Neural progenitor cell (in vitro differentiated cells): ENCODE measurements around the gene CFAP97D1. TPM values are rescaled to one million over a fixed set of nuclear protein-coding genes. Genes with fewer than 3 reads are reported as not detected.

ENCODE experiments used
- DNase-seq: peaks from one replicate; pipeline ENCODE4 v3.0.0-alpha.2; 2016; ENCODE audit warnings: low spot score
- H2AFZ ChIP-seq: fragments of 200-600 bp; sonication (generic); replicated peaks from 2 replicates; pipeline ENCODE4 v1.6.1; 2016; ENCODE audit warnings: antibody characterized with exemption
- H3F3A ChIP-seq: fragments of 200-600 bp; sonication (generic); 2 replicates; pipeline ENCODE4 v1.6.1; 2016; ENCODE audit warnings: antibody characterized with exemption, low read depth
- H3K27ac ChIP-seq: fragments of 200-600 bp; sonication (generic); 2 replicates; pipeline ENCODE4 v1.5.1; 2016; ENCODE audit warnings: mild to moderate bottlenecking
- H3K27me3 ChIP-seq: fragments of 200-600 bp; sonication (generic); 2 replicates; pipeline ENCODE4 v1.6.1; 2016; ENCODE audit warnings: mild to moderate bottlenecking, moderate library complexity
- H3K36me3 ChIP-seq: fragments of 200-600 bp; sonication (generic); 2 replicates; pipeline ENCODE4 v1.5.1; 2016
- H3K4me1 ChIP-seq: fragments of 200-600 bp; sonication (generic); 2 replicates; pipeline ENCODE4 v1.6.1; 2016; ENCODE audit warnings: mixed run types
- H3K4me2 ChIP-seq: fragments of 200-600 bp; sonication (generic); 2 replicates; pipeline ENCODE4 v1.6.1; 2016
- H3K4me3 ChIP-seq: fragments of 200-600 bp; sonication (generic); 2 replicates; pipeline ENCODE4 v1.5.1; 2016
- H3K79me2 ChIP-seq: fragments of 200-600 bp; sonication (generic); 2 replicates; pipeline ENCODE4 v1.6.1; 2016; ENCODE audit warnings: low read depth
- H3K9ac ChIP-seq: fragments of 200-600 bp; sonication (generic); 2 replicates; pipeline ENCODE4 v1.6.1; 2016
- H3K9me3 ChIP-seq: fragments of 200-600 bp; sonication (generic); 2 replicates; pipeline ENCODE4 v1.5.1; 2016; ENCODE audit warnings: low read depth
- H4K20me1 ChIP-seq: fragments of 200-600 bp; sonication (generic); 2 replicates; pipeline ENCODE4 v1.6.1; 2016; ENCODE audit warnings: low read depth
- H3K27ac Mint-ChIP-seq: 3 replicates; pipeline ENCODE4 v1.8.0; 2021; ENCODE audit warnings: mixed read lengths
- H3K27me3 Mint-ChIP-seq: 2 replicates; pipeline ENCODE4 v1.8.0; 2022; ENCODE audit warnings: low read depth, mild to moderate bottlenecking, inconsistent platforms, moderate library complexity, mixed read lengths; ENCODE audit not compliant: insufficient read depth
- H3K36me3 Mint-ChIP-seq: 3 replicates; pipeline ENCODE4 v1.8.0; 2021; ENCODE audit warnings: mixed read lengths
- H3K4me1 Mint-ChIP-seq: 3 replicates; pipeline ENCODE4 v1.8.0; 2021; ENCODE audit warnings: mixed read lengths
- H3K4me3 Mint-ChIP-seq: 3 replicates; pipeline ENCODE4 v1.8.0; 2021; ENCODE audit warnings: mild to moderate bottlenecking, moderate library complexity, mixed read lengths
- H3K9me3 Mint-ChIP-seq: 3 replicates; pipeline ENCODE4 v1.8.0; 2020; ENCODE audit warnings: mixed read lengths
- CTCF ChIP-seq: fragments of 200-600 bp; sonication (generic); IDR thresholded peaks from 2 replicates; pipeline ENCODE4 v1.5.1; 2017; ENCODE audit warnings: antibody characterized with exemption, mild to moderate bottlenecking
- EZH2 ChIP-seq: fragments of 200-600 bp; sonication (generic); IDR thresholded peaks from 2 replicates; pipeline ENCODE4 v1.6.1; 2017; ENCODE audit warnings: antibody characterized with exemption, mild to moderate bottlenecking, moderate library complexity
- EZH2phosphoT487 ChIP-seq: fragments of 200-600 bp; sonication (generic); IDR thresholded peaks from 2 replicates; pipeline ENCODE4 v1.6.1; 2017; ENCODE audit warnings: antibody characterized with exemption
- total RNA-seq: library from RNA; depleted of rRNA; stranded (reverse); fragments of >200 nt; gene quantifications from 2 replicates; pipeline ENCODE4 v1.2.3, GENCODE V29; 2015; ENCODE audit warnings: low replicate concordance

The CFAP97D1 gene
- total RNA-seq, 1 donor from 2014 or later: not detected

GRCh38 chr17:43805117-43805516, 24.9 kb downstream of the CFAP97D1 start:
- no peak for TF ChIP-seq CTCF
- no peak for TF ChIP-seq EZH2phosphoT487
- no peak for TF ChIP-seq EZH2
- Mint-ChIP-seq H3K9me3 (no peaks in the 10 kb centered on the region), H3K27ac (no peak overlapping the region), H3K36me3 (no peaks in the 10 kb centered on the region), H3K4me3 (no peak overlapping the region), H3K27me3 (peaks cover 2% of the 10 kb centered on the region), H3K4me1 (peaks cover 6% of the 10 kb centered on the region)
- Histone ChIP-seq H2AFZ (no peak overlapping the region), H3K27ac (no peak overlapping the region), H3K79me2 (no peaks in the 10 kb centered on the region), H3K27me3 (no peaks in the 10 kb centered on the region), H3K4me2 (no peak overlapping the region), H3K36me3 (no peaks in the 10 kb centered on the region), H3K4me1 (peaks cover 14% of the 10 kb centered on the region), H4K20me1 (no peaks in the 10 kb centered on the region), H3K9me3 (no peaks in the 10 kb centered on the region), H3F3A (no peaks in the 10 kb centered on the region), H3K9ac (no peak overlapping the region), H3K4me3 (no peak overlapping the region)
- DNase-seq: no peak

GRCh38 chr17:43808076-43808475, 27.8 kb downstream of the CFAP97D1 start:
- H3K27me3 ChIP-seq: no peaks in the 10 kb centered on the region
- Mint-ChIP-seq H3K36me3 (no peaks in the 10 kb centered on the region), H3K9me3 (no peaks in the 10 kb centered on the region), H3K4me1 (peaks cover 14% of the 10 kb centered on the region), H3K27ac (no peak overlapping the region), H3K27me3 (peaks cover 3% of the 10 kb centered on the region), H3K4me3 (no peak overlapping the region)
- no peaks in the 10 kb centered on the region for H3K79me2 ChIP-seq
- H3K9me3 ChIP-seq: no peaks in the 10 kb centered on the region
- H4K20me1 ChIP-seq: no peaks in the 10 kb centered on the region
- no peak overlapping the region for H3K4me2 ChIP-seq
- no peak for DNase-seq
- no peak overlapping the region for H2AFZ ChIP-seq
- H3F3A ChIP-seq: no peaks in the 10 kb centered on the region
- H3K4me3 ChIP-seq: no peak overlapping the region
- no peak overlapping the region for H3K9ac ChIP-seq
- H3K4me1 ChIP-seq: peaks cover 5% of the 10 kb centered on the region
- no peaks in the 10 kb centered on the region for H3K36me3 ChIP-seq
- no peak overlapping the region for H3K27ac ChIP-seq
- no peak for TF ChIP-seq CTCF
- TF ChIP-seq EZH2phosphoT487: no peak
- TF ChIP-seq EZH2: no peak

GRCh38 chr17:43809121-43809520, 28.9 kb downstream of the CFAP97D1 start:
- no peak overlapping the region for H3K9ac ChIP-seq
- Mint-ChIP-seq H3K9me3 (no peaks in the 10 kb centered on the region), H3K4me1 (peaks cover 11% of the 10 kb centered on the region), H3K27me3 (peaks cover 5% of the 10 kb centered on the region), H3K4me3 (no peak overlapping the region), H3K36me3 (no peaks in the 10 kb centered on the region), H3K27ac (no peak overlapping the region)
- TF ChIP-seq EZH2phosphoT487 (no peak), EZH2 (no peak), CTCF (no peak)
- H3K4me3 ChIP-seq: no peak overlapping the region
- H3K27ac ChIP-seq: no peak overlapping the region
- no peak overlapping the region for H3K4me2 ChIP-seq
- no peaks in the 10 kb centered on the region for H3F3A ChIP-seq
- no peaks in the 10 kb centered on the region for H4K20me1 ChIP-seq
- no peaks in the 10 kb centered on the region for H3K4me1 ChIP-seq
- H3K27me3 ChIP-seq: no peaks in the 10 kb centered on the region
- no peaks in the 10 kb centered on the region for H3K36me3 ChIP-seq
- no peaks in the 10 kb centered on the region for H3K79me2 ChIP-seq
- no peak overlapping the region for H2AFZ ChIP-seq
- DNase-seq: no peak
- no peaks in the 10 kb centered on the region for H3K9me3 ChIP-seq
